PC-9 (cell line): ENCODE measurements around the gene CLCN1. TPM values are rescaled to one million over a fixed set of nuclear protein-coding genes. Genes with fewer than 3 reads are reported as not detected.

Experiments
- BruUV-seq: library from RNA; stranded (reverse); fragments of 400-500 nt; replicated peaks from 2 replicates; lab custom pipeline; 2021; lab: Mats Ljungman, UMichigan
- CTCF ChIA-PET: fragments of 300-600 bp; sonication (Branson Sonifier 250); formaldehyde crosslinking; loops from one replicate; lab custom pipeline; 2022; ENCODE audit warnings: antibody characterized with exemption; lab: Charles Lee
- POLR2A ChIA-PET: fragments of 300-600 bp; sonication (Branson Sonifier 250); formaldehyde crosslinking; loops from one replicate; lab custom pipeline; 2022; ENCODE audit warnings: antibody characterized with exemption; ENCODE audit not compliant: unreplicated experiment; lab: Charles Lee
- DNase-seq, 2 experiments: peaks; one replicate each; pipeline versions ENCODE4 v3.0.0 to v3.0.0-alpha.2; 2015 to 2022; ENCODE audit warnings: mixed read lengths in 1 of 2
- H2AFZ ChIP-seq: fragments of 200-600 bp; sonication (generic); 2 replicates; pipeline ENCODE4 v1.8.1; 2017; ENCODE audit warnings: antibody characterized with exemption
- H3F3A ChIP-seq: fragments of 200-600 bp; sonication (generic); 2 replicates; pipeline ENCODE4 v1.8.1; 2017; ENCODE audit warnings: antibody characterized with exemption, mild to moderate bottlenecking, low read depth; ENCODE audit not compliant: insufficient read depth
- H3K27ac ChIP-seq: fragments of 200-600 bp; sonication (generic); 2 replicates; pipeline ENCODE4 v1.6.1; 2016; ENCODE audit warnings: mixed run types
- H3K27me3 ChIP-seq: fragments of 200-600 bp; sonication (generic); 2 replicates; pipeline ENCODE4 v1.6.1; 2016; ENCODE audit warnings: low read depth, mixed run types; ENCODE audit not compliant: insufficient read depth
- H3K36me3 ChIP-seq: fragments of 200-600 bp; sonication (generic); 2 replicates; pipeline ENCODE4 v1.6.1; 2016; ENCODE audit warnings: low read depth, mixed run types
- H3K4me1 ChIP-seq: fragments of 200-600 bp; sonication (generic); replicated peaks from 2 replicates; pipeline ENCODE4 v1.6.1; 2016; ENCODE audit warnings: mixed run types; ENCODE audit not compliant: insufficient read depth
- H3K4me2 ChIP-seq: fragments of 200-600 bp; sonication (generic); 2 replicates; pipeline ENCODE4 v1.6.1; 2017; ENCODE audit warnings: mixed run types
- H3K4me3 ChIP-seq: fragments of 200-600 bp; sonication (generic); 2 replicates; pipeline ENCODE4 v1.6.1; 2016; ENCODE audit warnings: mixed run types
- H3K79me2 ChIP-seq: fragments of 200-600 bp; sonication (generic); 2 replicates; pipeline ENCODE4 v1.6.1; 2017; ENCODE audit warnings: low read depth, mixed run types
- H3K9me2 ChIP-seq: fragments of 200-600 bp; sonication (generic); 2 replicates; pipeline ENCODE4 v1.8.1; 2017; ENCODE audit warnings: mild to moderate bottlenecking; ENCODE audit not compliant: insufficient read depth
- H3K9me3 ChIP-seq: fragments of 200-600 bp; sonication (generic); 2 replicates; pipeline ENCODE4 v1.8.1; 2016; ENCODE audit warnings: low read depth; ENCODE audit not compliant: insufficient read depth
- H4K20me1 ChIP-seq: fragments of 200-600 bp; sonication (generic); 2 replicates; pipeline ENCODE4 v1.8.1; 2017; ENCODE audit not compliant: insufficient read depth
- EZH2 ChIP-seq: fragments of 200-600 bp; sonication (generic); IDR thresholded peaks from 2 replicates; pipeline ENCODE4 v1.8.0; 2017; ENCODE audit warnings: antibody characterized with exemption, low read depth
- intact Hi-C: fragments of 100-400 bp; cut with micrococcal nuclease; formaldehyde crosslinking; loops from one replicate; pipeline ENCODE4 v1.10.0; 2022; ENCODE audit not compliant: unreplicated experiment
- total RNA-seq: library from RNA; stranded (reverse); gene quantifications from 2 replicates; pipeline ENCODE4 v1.2.3, GENCODE V29; 2021
- TF ChIP-seq, protein P1 (sequence below): fragments of 200-600 bp; sonication (generic); conservative IDR thresholded peaks from 2 replicates; pipeline ENCODE4 v1.6.1; 2017; ENCODE audit warnings: mixed run types, antibody characterized with exemption, mild to moderate bottlenecking, moderate library complexity

The CLCN1 gene
- total RNA-seq, 1 experiment from 2014 or later: not detected

DNA sequence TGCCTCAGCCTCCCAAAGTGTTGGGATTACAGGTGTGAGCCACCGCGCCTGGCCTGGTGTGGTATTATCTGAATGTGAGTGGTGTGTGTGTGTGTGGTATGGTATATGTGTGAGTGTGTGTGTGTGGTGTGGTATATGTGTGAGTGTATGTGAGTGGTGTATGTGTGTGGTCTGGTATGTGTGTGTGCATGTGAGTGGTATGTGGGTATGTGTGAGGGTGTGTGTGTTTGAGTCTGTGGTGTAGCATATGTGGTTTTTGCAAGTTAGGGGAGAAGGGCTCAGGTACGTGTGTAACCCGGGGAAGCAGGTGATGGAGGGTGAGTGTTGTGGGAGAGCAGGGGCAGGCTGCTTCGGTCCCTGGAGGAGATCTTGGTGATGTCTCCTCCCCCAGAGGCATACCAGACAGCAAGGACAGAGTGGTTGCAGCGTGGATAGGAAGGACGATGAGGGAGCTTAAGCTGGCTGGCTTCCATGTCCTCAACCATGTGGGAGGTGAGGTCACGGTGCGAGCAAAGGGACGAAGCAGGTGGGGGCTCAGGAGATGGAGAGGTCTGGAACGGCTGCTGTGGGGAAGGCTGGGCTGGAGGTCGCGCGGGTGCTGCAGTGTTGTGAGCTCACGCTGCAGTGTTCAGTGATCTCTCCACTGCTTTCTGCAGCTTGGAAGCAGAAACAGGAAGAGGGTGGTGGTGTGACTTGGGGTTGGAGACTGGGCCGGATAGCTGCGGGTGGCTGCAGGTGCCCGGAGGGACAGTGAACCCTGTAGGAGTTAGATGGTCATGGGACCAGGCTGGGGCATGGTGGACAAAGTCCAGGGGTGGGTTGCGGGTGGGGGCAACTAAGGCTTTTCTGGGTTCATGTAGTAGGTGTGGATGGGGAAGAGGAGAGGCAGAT, 70.2 kb downstream of the CLCN1 start:
- Histone ChIP-seq H3K9me3 (no peaks in the 10 kb centered on the region), H3K27ac (no peak overlapping the region), H3K4me3 (no peak overlapping the region), H3K4me2 (no peak overlapping the region), H3K27me3 (no peaks in the 10 kb centered on the region), H4K20me1 (peaks cover 59% of the 10 kb centered on the region), H3K79me2 (peaks cover 51% of the 10 kb centered on the region), H3K4me1 (peaks cover 11% of the 10 kb centered on the region), H3F3A (peaks cover 19% of the 10 kb centered on the region; the same call in 1 of the 2 replicates), H3K9me2 (no peaks in the 10 kb centered on the region), H2AFZ (no peak overlapping the region), H3K36me3 (peaks cover 34% of the 10 kb centered on the region; the same call in 1 of the 2 replicates)
- BruUV-seq: no TSS peak
- POLR2A ChIA-PET: no interaction called here
- intact Hi-C loops: no loop called here
- no peak for DNase-seq
- CTCF ChIA-PET: interaction anchor here (0.6 to 0.7 kb wide), 2 partner anchors 12 to 15 kb away, joined by 5 to 7 read pairs; no protein-coding TSS in a partner anchor
- TF ChIP-seq, protein P1, sequence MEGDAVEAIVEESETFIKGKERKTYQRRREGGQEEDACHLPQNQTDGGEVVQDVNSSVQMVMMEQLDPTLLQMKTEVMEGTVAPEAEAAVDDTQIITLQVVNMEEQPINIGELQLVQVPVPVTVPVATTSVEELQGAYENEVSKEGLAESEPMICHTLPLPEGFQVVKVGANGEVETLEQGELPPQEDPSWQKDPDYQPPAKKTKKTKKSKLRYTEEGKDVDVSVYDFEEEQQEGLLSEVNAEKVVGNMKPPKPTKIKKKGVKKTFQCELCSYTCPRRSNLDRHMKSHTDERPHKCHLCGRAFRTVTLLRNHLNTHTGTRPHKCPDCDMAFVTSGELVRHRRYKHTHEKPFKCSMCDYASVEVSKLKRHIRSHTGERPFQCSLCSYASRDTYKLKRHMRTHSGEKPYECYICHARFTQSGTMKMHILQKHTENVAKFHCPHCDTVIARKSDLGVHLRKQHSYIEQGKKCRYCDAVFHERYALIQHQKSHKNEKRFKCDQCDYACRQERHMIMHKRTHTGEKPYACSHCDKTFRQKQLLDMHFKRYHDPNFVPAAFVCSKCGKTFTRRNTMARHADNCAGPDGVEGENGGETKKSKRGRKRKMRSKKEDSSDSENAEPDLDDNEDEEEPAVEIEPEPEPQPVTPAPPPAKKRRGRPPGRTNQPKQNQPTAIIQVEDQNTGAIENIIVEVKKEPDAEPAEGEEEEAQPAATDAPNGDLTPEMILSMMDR: no peak
- no peak for TF ChIP-seq EZH2

DNA sequence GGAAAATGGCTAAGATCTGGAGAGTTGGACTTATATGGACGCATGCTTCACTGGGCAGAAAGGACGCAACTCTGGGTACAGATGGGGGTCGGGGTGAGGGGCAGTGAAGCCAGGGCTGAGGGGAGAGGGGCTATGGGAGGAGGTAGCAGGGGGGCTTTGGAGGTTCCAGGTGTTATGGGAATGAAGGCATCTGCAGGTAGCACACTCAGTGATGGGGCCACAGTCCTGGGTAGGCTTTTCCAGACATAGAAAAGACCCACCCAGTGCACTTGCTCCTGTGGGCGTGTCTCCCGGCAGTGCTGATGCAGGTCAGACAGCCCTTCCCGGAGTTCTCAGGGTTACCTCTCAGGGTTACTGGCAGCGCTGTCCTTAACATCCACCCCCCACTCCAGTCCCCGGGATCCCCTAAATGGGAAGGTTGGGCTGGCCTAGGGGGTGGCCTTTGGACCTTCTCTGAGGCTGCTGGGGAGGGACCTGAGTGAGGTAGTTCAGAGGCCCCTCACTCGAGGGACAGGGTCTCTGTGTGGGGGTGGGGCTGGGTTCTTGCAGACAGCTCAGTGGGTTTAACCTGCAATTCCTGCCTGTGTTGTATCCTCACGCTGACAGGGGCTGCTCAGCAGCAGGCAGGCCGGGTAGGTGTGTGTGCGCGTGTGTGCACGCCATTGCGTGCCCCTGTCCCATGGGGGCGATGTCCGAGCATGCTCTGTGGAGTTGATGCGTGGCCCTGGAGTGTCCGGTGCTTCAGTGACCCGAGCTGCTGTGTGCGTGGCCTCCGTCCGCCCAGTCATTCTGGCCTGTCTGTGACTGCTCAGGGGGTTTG, 71.5 kb downstream of the CLCN1 start:
- Histone ChIP-seq H4K20me1 (peaks cover 53% of the 10 kb centered on the region), H3K79me2 (peaks cover 40% of the 10 kb centered on the region), H3K9me3 (no peaks in the 10 kb centered on the region), H3K4me3 (no peak overlapping the region), H3K36me3 (peaks cover 40% of the 10 kb centered on the region; the same call in 1 of the 2 replicates), H2AFZ (no peak overlapping the region), H3K27me3 (no peaks in the 10 kb centered on the region), H3K27ac (no peak overlapping the region), H3K4me2 (no peak overlapping the region), H3K9me2 (no peaks in the 10 kb centered on the region), H3K4me1 (peaks cover 8% of the 10 kb centered on the region), H3F3A (peaks cover 23% of the 10 kb centered on the region; the same call in 1 of the 2 replicates)
- ChIA-PET CTCF (no interaction called here), POLR2A (interaction anchor here (0.7 kb wide), 1 partner anchor 806 kb away, joined by 4 read pairs; no protein-coding TSS in a partner anchor)
- intact Hi-C loops: no loop called here
- TF ChIP-seq, protein P1: no peak; the same call in 1 of the 2 replicates
- no TSS peak for BruUV-seq
- no peak for DNase-seq

DNA sequence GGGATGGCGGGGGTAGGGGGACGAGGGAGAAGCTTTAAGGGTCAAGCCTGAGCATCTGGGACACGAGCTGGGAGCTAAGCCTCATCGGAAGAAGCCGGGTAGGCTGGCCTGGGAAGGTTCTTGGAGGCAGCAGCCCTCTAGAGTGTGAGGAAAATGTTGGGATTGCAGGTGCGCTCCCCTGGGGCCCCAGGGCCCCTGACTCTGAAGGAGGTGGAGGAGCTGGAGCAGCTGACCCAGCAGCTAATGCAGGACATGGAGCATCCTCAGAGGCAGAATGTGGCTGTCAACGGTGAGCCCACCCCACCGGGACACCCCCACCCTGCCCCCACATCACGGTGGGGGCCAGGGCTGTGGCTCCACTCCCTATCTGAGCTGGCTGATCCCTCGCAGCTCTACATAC, 72.1 kb downstream of the CLCN1 start:
- intact Hi-C loops: no loop called here
- TF ChIP-seq, protein P1: no peak
- no peak for TF ChIP-seq EZH2
- POLR2A ChIA-PET: interaction anchor here (0.7 kb wide), 1 partner anchor 807 kb away, joined by 4 read pairs; no protein-coding TSS in a partner anchor

More for the DNA sequence above, 72.1 kb downstream of the CLCN1 start:
- no peaks in the 10 kb centered on the region for H3K9me2 ChIP-seq
- BruUV-seq: no TSS peak
- peaks cover 1% of the 10 kb centered on the region for H3K4me1 ChIP-seq
- H3K4me2 ChIP-seq: no peak overlapping the region
- no peak overlapping the region for H2AFZ ChIP-seq
- H3K4me3 ChIP-seq: no peak overlapping the region
- H3K27ac ChIP-seq: no peak overlapping the region
- DNase-seq: no peak
- no peaks in the 10 kb centered on the region for H3K27me3 ChIP-seq
- no peaks in the 10 kb centered on the region for H3K9me3 ChIP-seq
- H3K36me3 ChIP-seq: peaks cover 38% of the 10 kb centered on the region; the same call in 1 of the 2 replicates
- H3F3A ChIP-seq: peaks cover 23% of the 10 kb centered on the region; the same call in 1 of the 2 replicates
- peaks cover 33% of the 10 kb centered on the region for H3K79me2 ChIP-seq
- peaks cover 46% of the 10 kb centered on the region for H4K20me1 ChIP-seq
- CTCF ChIA-PET: interaction anchor here (0.5 kb wide), 1 partner anchor 8 kb away, joined by 3 read pairs; no protein-coding TSS in a partner anchor
